Measurements from ENCODE around the gene PRICKLE2. TPM values are rescaled to one million over a fixed set of nuclear protein-coding genes. Genes with fewer than 3 reads are reported as not detected.

Gene PRICKLE2
- polyA plus RNA-seq, 2 of the 4 experiments (the other 2 are of a cell fraction) = 5.3 to 6.3 TPM

- H3K4me2 ChIP-seq = peak overlapping the region; percentile 76
- ATAC-seq = no peak
- TF ChIP-seq CHD2 (IDR thresholded peaks at IDR 0.05; ENCODE audit: low read length, partially characterized antibody) (no peak), NFE2L2 (conservative IDR thresholded peaks at IDR 0.05; ENCODE audit: low read length) (no peak), RAD21 (conservative IDR thresholded peaks at IDR 0.05 in 1 of 2, IDR thresholded peaks at IDR 0.05 in 1 of 2) (0 out of 5 replicates have a peak, but pooled peaks of 1 of the 2 experiments have one; percentile 15), CTCF (IDR thresholded peaks at IDR 0.05) (peak; percentile 33)
- H3K4me3 ChIP-seq = peak overlapping the region; percentile 70
- WGBS (ENCODE audit: missing lambda C conversion rate) = 61% methylated on average over 6 of the region's 6 CpGs
- POLR2A ChIA-PET = no interaction called here
- CTCF ChIA-PET = interaction anchor here (0.6 to 2.5 kb wide), 8 partner anchors 20 to 271 kb away, joined by 3 to 6 read pairs (median 3); no protein-coding TSS in a partner anchor
- no peak for DNase-seq (ENCODE audit: low read depth in 1 of 2, low spot score in 1 of 2)
- no peak for FAIRE-seq
- no peaks in the 10 kb centered on the region for H3K9me3 ChIP-seq
- peaks cover 65% of the 10 kb centered on the region for H3K4me1 ChIP-seq
- H3K27ac ChIP-seq = peak overlapping the region; percentile 91 to 93
These were observed 3.6 kb downstream of the PRICKLE2 start for GRCh38 chr3:64221571-64222257.

- FAIRE-seq (no peak), DNase-seq (ENCODE audit: low read depth in 1 of 2, low spot score in 1 of 2) (peak in 1 of 2 experiments; percentile 51), ATAC-seq (peak in 1 of 2 experiments; percentile 34; a peak in 3 of 6 replicates)
- Histone ChIP-seq H3K4me1 (peaks cover 71% of the 10 kb centered on the region), H3K9me3 (no peaks in the 10 kb centered on the region), H3K4me3 (peak overlapping the region; percentile 70; the same call in 2 of the 3 replicates), H3K27ac (peak overlapping the region; percentile 91 to 93), H3K4me2 (peak overlapping the region; percentile 76)
- ChIA-PET POLR2A (no interaction called here), CTCF (interaction anchor here (0.8 to 2.2 kb wide), 5 partner anchors 32 to 272 kb away, joined by 3 to 11 read pairs (median 3); no protein-coding TSS in a partner anchor)
- 14% methylated on average over 7 of the region's 8 CpGs for WGBS (ENCODE audit: missing lambda C conversion rate)
- TF ChIP-seq EP300 (IDR thresholded peaks at IDR 0.05) (no peak), FOSB (CRISPR knock-in tag; IDR thresholded peaks at IDR 0.05) (no peak), ELK1 (IDR thresholded peaks at IDR 0.05; ENCODE audit: low read depth, low read length) (no peak), MAX (IDR thresholded peaks at IDR 0.05) (peak; percentile 31; the same call in 1 of the 2 replicates)
These were observed 4.9 kb downstream of the PRICKLE2 start for GRCh38 chr3:64220161-64220914.

GRCh38 chr3:64218746-64219145 is 6.5 kb downstream of the PRICKLE2 start:
- peak overlapping the region; percentile 91 to 93; a peak in 3 of 6 replicates for H3K27ac ChIP-seq
- H3K4me2 ChIP-seq = peak overlapping the region; percentile 76
- FAIRE-seq (no peak), DNase-seq (ENCODE audit: low read depth in 1 of 2, low spot score in 1 of 2) (no peak), ATAC-seq (no peak)
- H3K4me1 ChIP-seq = peaks cover 87% of the 10 kb centered on the region
- CTCF ChIA-PET = interaction anchor here (0.6 to 1.2 kb wide), 3 partner anchors 28 to 265 kb away, joined by 4 read pairs; no protein-coding TSS in a partner anchor
- no peaks in the 10 kb centered on the region for H3K9me3 ChIP-seq
- WGBS (ENCODE audit: missing lambda C conversion rate) = 58% methylated on average over 4 of the region's 4 CpGs
- H3K4me3 ChIP-seq = no peak overlapping the region
- TF ChIP-seq CHD4 (IDR thresholded peaks at IDR 0.05; ENCODE audit: borderline replicate concordance) = no peak
- no peak for TF ChIP-seq HDAC2 (IDR thresholded peaks at IDR 0.05)
- TF ChIP-seq EHF (CRISPR knock-in tag; IDR thresholded peaks at IDR 0.05) = no peak
- TF ChIP-seq BCL3 (IDR thresholded peaks at IDR 0.05) = no peak
- no peak for TF ChIP-seq CBX2 (IDR thresholded peaks at IDR 0.05; ENCODE audit: borderline replicate concordance, low read depth)
- no peak for TF ChIP-seq RAD21 (conservative IDR thresholded peaks at IDR 0.05 in 1 of 2, IDR thresholded peaks at IDR 0.05 in 1 of 2)
- no peak for TF ChIP-seq ZFP36 (IDR thresholded peaks at IDR 0.05; ENCODE audit: borderline replicate concordance, partially characterized antibody)
- no peak for TF ChIP-seq GATA3 (IDR thresholded peaks at IDR 0.05; ENCODE audit: borderline replicate concordance)
- TF ChIP-seq ZSCAN20 (CRISPR knock-in tag; IDR thresholded peaks at IDR 0.05) = no peak
- no peak for TF ChIP-seq CBX8 (IDR thresholded peaks at IDR 0.05)
- no peak for TF ChIP-seq HOXB13 (CRISPR knock-in tag; IDR thresholded peaks at IDR 0.05; ENCODE audit: low read depth)
- no peak for TF ChIP-seq CHD2 (IDR thresholded peaks at IDR 0.05; ENCODE audit: low read length, partially characterized antibody)
- TF ChIP-seq NFE2L2 (conservative IDR thresholded peaks at IDR 0.05; ENCODE audit: low read length) = no peak
- TF ChIP-seq FOSB (CRISPR knock-in tag; IDR thresholded peaks at IDR 0.05) = no peak
- no peak for TF ChIP-seq RNF2 (IDR thresholded peaks at IDR 0.05; ENCODE audit: borderline replicate concordance, low read depth)
- TF ChIP-seq JUN (IDR thresholded peaks at IDR 0.05) = no peak
- no peak for TF ChIP-seq KDM1A (IDR thresholded peaks at IDR 0.05; ENCODE audit: low read depth)
- TF ChIP-seq SREBF2 (IDR thresholded peaks at IDR 0.05) = no peak
- POLR2A ChIA-PET = no interaction called here
